ENCODE data around the gene SGPP2.

Gene SGPP2

DNA sequence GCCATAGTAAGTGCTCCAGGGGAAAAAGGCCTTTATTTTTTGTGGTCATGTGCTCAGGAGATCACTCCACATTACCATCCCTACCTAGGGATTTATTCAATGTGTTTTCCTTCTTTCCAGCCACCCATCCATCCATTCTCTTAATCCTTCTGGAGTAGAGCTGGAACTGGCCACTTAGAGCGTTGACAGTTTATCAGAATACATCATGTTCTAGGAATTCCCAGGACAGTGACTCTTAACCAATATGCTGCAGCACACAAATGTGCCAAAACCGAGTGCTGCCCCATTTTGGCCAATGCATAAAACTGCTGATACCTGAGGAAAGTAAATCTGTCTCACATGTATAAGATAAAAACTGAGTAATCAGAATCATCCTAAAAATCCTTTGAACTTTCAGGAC, 167.8 kb downstream of the SGPP2 start:
- TF ChIP-seq, protein P1, sequence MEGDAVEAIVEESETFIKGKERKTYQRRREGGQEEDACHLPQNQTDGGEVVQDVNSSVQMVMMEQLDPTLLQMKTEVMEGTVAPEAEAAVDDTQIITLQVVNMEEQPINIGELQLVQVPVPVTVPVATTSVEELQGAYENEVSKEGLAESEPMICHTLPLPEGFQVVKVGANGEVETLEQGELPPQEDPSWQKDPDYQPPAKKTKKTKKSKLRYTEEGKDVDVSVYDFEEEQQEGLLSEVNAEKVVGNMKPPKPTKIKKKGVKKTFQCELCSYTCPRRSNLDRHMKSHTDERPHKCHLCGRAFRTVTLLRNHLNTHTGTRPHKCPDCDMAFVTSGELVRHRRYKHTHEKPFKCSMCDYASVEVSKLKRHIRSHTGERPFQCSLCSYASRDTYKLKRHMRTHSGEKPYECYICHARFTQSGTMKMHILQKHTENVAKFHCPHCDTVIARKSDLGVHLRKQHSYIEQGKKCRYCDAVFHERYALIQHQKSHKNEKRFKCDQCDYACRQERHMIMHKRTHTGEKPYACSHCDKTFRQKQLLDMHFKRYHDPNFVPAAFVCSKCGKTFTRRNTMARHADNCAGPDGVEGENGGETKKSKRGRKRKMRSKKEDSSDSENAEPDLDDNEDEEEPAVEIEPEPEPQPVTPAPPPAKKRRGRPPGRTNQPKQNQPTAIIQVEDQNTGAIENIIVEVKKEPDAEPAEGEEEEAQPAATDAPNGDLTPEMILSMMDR (IDR thresholded peaks at IDR 0.05; ENCODE audit: poor library complexity, severe bottlenecking): no peak
- Histone ChIP-seq H3K9me3 (ENCODE audit: severe bottlenecking) (no peaks in the 10 kb centered on the region), H3K36me3 (ENCODE audit: low read depth) (peaks cover 79% of the 10 kb centered on the region), H3K4me3 (ENCODE audit: severe bottlenecking) (no peak overlapping the region), H3K27ac (ENCODE audit: poor library complexity, severe bottlenecking) (no peak overlapping the region), H3K27me3 (ENCODE audit: insufficient read depth, poor library complexity, severe bottlenecking) (no peaks in the 10 kb centered on the region), H3K4me1 (ENCODE audit: insufficient read depth, poor library complexity, severe bottlenecking) (no peaks in the 10 kb centered on the region)
- DNase-seq (ENCODE audit: low spot score) (no peak), ATAC-seq (ENCODE audit: low read depth) (no peak)

DNA sequence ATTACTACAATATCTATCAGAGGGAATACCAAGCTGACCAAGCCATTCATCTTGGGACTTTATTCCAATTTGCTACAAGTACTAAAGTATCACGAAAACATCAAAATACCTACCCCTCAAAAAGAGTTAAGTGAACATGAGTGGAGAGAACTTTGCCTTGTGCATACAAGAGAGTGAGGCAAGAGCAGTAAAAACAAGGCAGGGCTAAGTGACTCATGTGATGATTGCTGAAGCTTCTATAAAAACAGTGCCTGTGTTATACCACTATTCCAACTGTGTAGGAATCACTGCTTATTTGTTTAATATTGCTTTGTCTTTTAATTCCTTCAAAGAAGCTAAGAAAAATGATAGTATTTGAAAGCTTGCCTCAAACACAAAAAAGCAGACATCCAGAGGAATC, 170.3 kb downstream of the SGPP2 start:
- TF ChIP-seq, protein P1 (IDR thresholded peaks at IDR 0.05; ENCODE audit: poor library complexity, severe bottlenecking): no peak
- peak; percentile 77 for ATAC-seq (ENCODE audit: low read depth)
- Histone ChIP-seq H3K9me3 (ENCODE audit: severe bottlenecking) (no peaks in the 10 kb centered on the region), H3K36me3 (ENCODE audit: low read depth) (peaks cover 90% of the 10 kb centered on the region), H3K4me1 (ENCODE audit: insufficient read depth, poor library complexity, severe bottlenecking) (no peaks in the 10 kb centered on the region), H3K4me3 (ENCODE audit: severe bottlenecking) (no peak overlapping the region), H3K27me3 (ENCODE audit: insufficient read depth, poor library complexity, severe bottlenecking) (no peaks in the 10 kb centered on the region), H3K27ac (ENCODE audit: poor library complexity, severe bottlenecking) (no peak overlapping the region)
- no peak for DNase-seq (ENCODE audit: low spot score)

DNA sequence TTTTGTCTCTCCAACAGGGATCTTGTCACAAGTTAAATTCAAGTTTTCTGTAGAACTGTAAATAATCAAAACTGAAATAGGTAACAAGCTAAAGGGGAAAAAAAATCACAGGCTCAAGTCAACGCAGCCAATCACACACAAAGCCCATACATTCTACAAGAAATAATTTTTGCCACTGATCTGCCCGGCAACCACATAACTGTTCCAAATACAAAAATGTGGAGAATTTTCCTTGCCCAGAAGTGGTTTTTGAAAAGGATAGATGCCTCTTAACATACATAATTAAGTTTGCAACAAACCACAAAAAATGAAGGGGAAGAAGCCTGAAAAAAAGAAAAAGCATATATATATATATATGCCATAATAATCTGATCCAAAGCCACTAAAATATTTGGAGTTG, 171.2 kb downstream of the SGPP2 start:
- Histone ChIP-seq H3K4me1 (ENCODE audit: insufficient read depth, poor library complexity, severe bottlenecking) (no peaks in the 10 kb centered on the region), H3K4me3 (ENCODE audit: severe bottlenecking) (no peak overlapping the region), H3K36me3 (ENCODE audit: low read depth) (peaks cover 91% of the 10 kb centered on the region), H3K9me3 (ENCODE audit: severe bottlenecking) (no peaks in the 10 kb centered on the region), H3K27ac (ENCODE audit: poor library complexity, severe bottlenecking) (no peak overlapping the region), H3K27me3 (ENCODE audit: insufficient read depth, poor library complexity, severe bottlenecking) (no peaks in the 10 kb centered on the region)
- ATAC-seq (ENCODE audit: low read depth): no peak
- no peak for DNase-seq (ENCODE audit: low spot score)
- TF ChIP-seq, protein P1 (IDR thresholded peaks at IDR 0.05; ENCODE audit: poor library complexity, severe bottlenecking): no peak

DNA sequence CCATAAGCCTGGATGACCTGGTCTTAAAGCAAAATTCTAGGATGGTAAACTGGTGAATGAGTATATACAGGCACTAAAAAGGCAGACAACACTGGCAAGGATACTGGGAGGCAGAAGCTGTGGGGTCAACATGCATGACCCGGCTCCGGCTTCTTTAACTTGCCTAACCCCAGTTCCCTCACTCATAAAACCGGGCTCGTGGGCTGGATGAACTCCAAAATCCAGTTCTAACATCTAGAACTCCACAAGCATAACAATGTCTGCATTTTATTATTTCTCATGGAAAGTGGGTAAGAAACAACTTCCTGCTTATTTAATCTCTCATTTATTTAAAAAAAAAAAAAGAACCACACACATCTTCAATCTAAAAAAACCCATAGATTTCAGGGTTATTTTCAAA, 174.3 kb downstream of the SGPP2 start:
- DNase-seq (ENCODE audit: low spot score): no peak
- Histone ChIP-seq H3K4me3 (ENCODE audit: severe bottlenecking) (no peak overlapping the region), H3K4me1 (ENCODE audit: insufficient read depth, poor library complexity, severe bottlenecking) (no peaks in the 10 kb centered on the region), H3K36me3 (ENCODE audit: low read depth) (peaks cover 84% of the 10 kb centered on the region), H3K27me3 (ENCODE audit: insufficient read depth, poor library complexity, severe bottlenecking) (no peaks in the 10 kb centered on the region), H3K9me3 (ENCODE audit: severe bottlenecking) (no peaks in the 10 kb centered on the region), H3K27ac (ENCODE audit: poor library complexity, severe bottlenecking) (no peak overlapping the region)
- TF ChIP-seq, protein P1 (IDR thresholded peaks at IDR 0.05; ENCODE audit: poor library complexity, severe bottlenecking): no peak
- ATAC-seq (ENCODE audit: low read depth): no peak

DNA sequence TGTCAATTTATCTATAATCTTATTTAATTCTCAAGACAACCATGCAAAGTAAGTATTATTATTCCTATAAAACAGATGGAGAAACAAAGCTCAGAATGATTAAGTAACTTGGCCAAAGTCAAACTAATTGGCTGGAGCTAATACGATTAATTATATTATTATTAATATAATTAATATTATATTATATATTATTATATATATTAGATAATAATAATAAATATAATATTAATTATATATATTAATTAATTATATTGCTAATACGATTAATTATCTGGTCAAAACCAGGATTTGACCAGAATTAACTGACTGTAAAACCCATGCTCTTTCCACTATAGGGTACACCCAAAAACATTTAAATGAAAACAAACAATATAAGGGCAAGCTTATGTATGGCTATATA, 179.2 kb downstream of the SGPP2 start:
- Histone ChIP-seq H3K27ac (ENCODE audit: poor library complexity, severe bottlenecking) (no peak overlapping the region), H3K9me3 (ENCODE audit: severe bottlenecking) (no peaks in the 10 kb centered on the region), H3K4me1 (ENCODE audit: insufficient read depth, poor library complexity, severe bottlenecking) (no peaks in the 10 kb centered on the region), H3K27me3 (ENCODE audit: insufficient read depth, poor library complexity, severe bottlenecking) (no peaks in the 10 kb centered on the region), H3K36me3 (ENCODE audit: low read depth) (peaks cover 74% of the 10 kb centered on the region), H3K4me3 (ENCODE audit: severe bottlenecking) (no peak overlapping the region)
- no peak for DNase-seq (ENCODE audit: low spot score)
- ATAC-seq (ENCODE audit: low read depth): no peak
- TF ChIP-seq, protein P1 (IDR thresholded peaks at IDR 0.05; ENCODE audit: poor library complexity, severe bottlenecking): no peak
